Peyer's patch (tissue), 4 donors: ENCODE data around the gene WFS1. TPM values are rescaled to one million over a fixed set of nuclear protein-coding genes. Genes with fewer than 3 reads are reported as not detected.

Experiments used
- DNase-seq, 3 donors: peaks; one replicate each; pipeline ENCODE4 v3.0.0-alpha.2; 2017 to 2019
- H3K27ac ChIP-seq, 4 donors: fragments of 200-600 bp; sonication (generic); one replicate each; pipeline ENCODE4 v1.5.1; 2016 to 2019
- H3K27me3 ChIP-seq, 2 donors: fragments of 200-600 bp; sonication (generic); one replicate each; pipeline ENCODE4 v1.5.1; 2019
- H3K36me3 ChIP-seq, 3 donors: fragments of 200-600 bp; sonication (generic); one replicate each; pipeline ENCODE4 v1.5.1; 2016 to 2019
- H3K4me1 ChIP-seq, 4 donors: fragments of 200-600 bp; sonication (generic); one replicate each; pipeline ENCODE4 v1.5.1; 2016 to 2019
- H3K4me3 ChIP-seq, 4 donors: fragments of 200-600 bp; sonication (generic); 1 replicate in 3 of 4; 2 replicates in 1 of 4; pipeline ENCODE4 v1.5.1; 2016 to 2019; ENCODE audit warnings: mild to moderate bottlenecking in 1 of 4
- H3K9me3 ChIP-seq, 4 donors: fragments of 200-600 bp; sonication (generic); one replicate each; pipeline ENCODE4 v1.5.1; 2016 to 2019; ENCODE audit warnings: mild to moderate bottlenecking in 1 of 4
- POLR2A ChIP-seq, 2 donors: fragments of 450-650 bp; IDR thresholded peaks; one replicate each; pipeline ENCODE4 v1.5.1; 2017; ENCODE audit warnings: antibody characterized with exemption in 2 of 2, mild to moderate bottlenecking in 2 of 2, moderate library complexity in 2 of 2
- total RNA-seq, 4 donors: library from RNA; depleted of rRNA; stranded (reverse); fragments of >200 nt; gene quantifications; one replicate each; pipeline ENCODE4 v1.1.0, GENCODE V29; 2016
- TF ChIP-seq, protein P1 (sequence below), 6 experiments: fragments of 450-650 bp in 4 of 6; fragments of 200-600 bp in 2 of 6; sonication (generic) in 1 of 6; IDR thresholded peaks; one replicate each; pipeline ENCODE4 v1.5.1; 2017 to 2019; ENCODE audit warnings: antibody characterized with exemption in 6 of 6, mild to moderate bottlenecking in 3 of 6, moderate library complexity in 1 of 6

WFS1 gene
- total RNA-seq, 4 donors from 2014 or later, result 10.0 to 39.6 (median 30.0) TPM

DNA sequence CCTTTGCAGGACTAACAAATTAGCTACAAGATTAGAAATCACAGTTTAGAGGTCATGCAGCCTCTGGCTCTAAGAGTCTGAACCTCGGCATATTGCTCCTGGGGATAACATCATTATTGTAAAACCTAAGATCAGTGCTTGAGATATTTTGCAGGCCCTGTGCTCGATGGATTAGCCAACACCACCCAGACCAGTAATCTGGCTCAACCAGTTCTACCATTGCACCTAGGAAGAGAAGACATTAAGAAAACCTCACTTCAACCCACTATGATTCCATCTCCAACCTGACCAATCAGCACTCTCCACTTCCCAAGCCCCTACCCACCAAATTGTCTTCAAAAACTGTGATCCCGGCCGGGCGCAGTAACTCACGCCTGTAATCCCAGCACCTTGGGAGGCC lies 43.6 kb downstream of the WFS1 start:
- no peak overlapping the region for H3K27ac ChIP-seq
- DNase-seq, result no peak
- TF ChIP-seq, protein P1, sequence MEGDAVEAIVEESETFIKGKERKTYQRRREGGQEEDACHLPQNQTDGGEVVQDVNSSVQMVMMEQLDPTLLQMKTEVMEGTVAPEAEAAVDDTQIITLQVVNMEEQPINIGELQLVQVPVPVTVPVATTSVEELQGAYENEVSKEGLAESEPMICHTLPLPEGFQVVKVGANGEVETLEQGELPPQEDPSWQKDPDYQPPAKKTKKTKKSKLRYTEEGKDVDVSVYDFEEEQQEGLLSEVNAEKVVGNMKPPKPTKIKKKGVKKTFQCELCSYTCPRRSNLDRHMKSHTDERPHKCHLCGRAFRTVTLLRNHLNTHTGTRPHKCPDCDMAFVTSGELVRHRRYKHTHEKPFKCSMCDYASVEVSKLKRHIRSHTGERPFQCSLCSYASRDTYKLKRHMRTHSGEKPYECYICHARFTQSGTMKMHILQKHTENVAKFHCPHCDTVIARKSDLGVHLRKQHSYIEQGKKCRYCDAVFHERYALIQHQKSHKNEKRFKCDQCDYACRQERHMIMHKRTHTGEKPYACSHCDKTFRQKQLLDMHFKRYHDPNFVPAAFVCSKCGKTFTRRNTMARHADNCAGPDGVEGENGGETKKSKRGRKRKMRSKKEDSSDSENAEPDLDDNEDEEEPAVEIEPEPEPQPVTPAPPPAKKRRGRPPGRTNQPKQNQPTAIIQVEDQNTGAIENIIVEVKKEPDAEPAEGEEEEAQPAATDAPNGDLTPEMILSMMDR (IDR thresholded peaks at IDR 0.05), result no peak
- no peak for TF ChIP-seq POLR2A (IDR thresholded peaks at IDR 0.05)
- no peaks in the 10 kb centered on the region for H3K9me3 ChIP-seq
- H3K4me1 ChIP-seq, result no peaks in the 10 kb centered on the region
- H3K27me3 ChIP-seq, result no peaks in the 10 kb centered on the region
- no peaks in the 10 kb centered on the region for H3K36me3 ChIP-seq
- no peak overlapping the region for H3K4me3 ChIP-seq

- Histone ChIP-seq H3K4me3 (no peak overlapping the region), H3K27me3 (no peaks in the 10 kb centered on the region), H3K9me3 (no peaks in the 10 kb centered on the region), H3K4me1 (no peaks in the 10 kb centered on the region), H3K27ac (no peak overlapping the region), H3K36me3 (no peaks in the 10 kb centered on the region)
- DNase-seq, result no peak
- TF ChIP-seq, protein P1 (IDR thresholded peaks at IDR 0.05), result no peak
- TF ChIP-seq POLR2A (IDR thresholded peaks at IDR 0.05), result no peak
Observed at GRCh38 chr4:6316461-6317003, 46.9 kb downstream of the WFS1 start.

DNA sequence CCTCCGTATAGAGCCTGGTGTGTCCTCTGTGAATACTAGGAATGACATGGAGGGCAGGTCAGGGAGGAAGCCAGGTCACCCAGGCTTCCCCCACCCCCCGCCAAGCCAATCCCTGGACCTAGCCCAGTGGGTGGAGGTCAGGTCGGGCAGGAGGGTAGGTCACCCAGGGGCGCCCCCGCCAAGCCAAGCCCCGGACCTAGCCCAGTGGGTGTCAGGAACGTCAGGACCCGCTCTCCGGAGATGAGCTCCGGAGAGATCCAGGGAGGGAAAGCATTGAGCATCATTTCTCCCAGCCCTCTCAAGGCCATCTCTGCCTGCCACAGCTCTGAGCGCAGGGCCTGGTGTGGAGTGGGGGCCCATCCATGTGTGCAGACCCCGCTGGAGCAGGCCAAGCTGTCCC lies 48.6 kb downstream of the WFS1 start:
- H3K36me3 ChIP-seq, result no peaks in the 10 kb centered on the region
- H3K27ac ChIP-seq, result no peak overlapping the region
- no peak for DNase-seq
- H3K4me1 ChIP-seq, result no peaks in the 10 kb centered on the region
- H3K4me3 ChIP-seq, result no peak overlapping the region
- H3K27me3 ChIP-seq, result no peaks in the 10 kb centered on the region
- no peak for TF ChIP-seq POLR2A (IDR thresholded peaks at IDR 0.05)
- TF ChIP-seq, protein P1 (IDR thresholded peaks at IDR 0.05), result no peak
- no peaks in the 10 kb centered on the region for H3K9me3 ChIP-seq

DNA sequence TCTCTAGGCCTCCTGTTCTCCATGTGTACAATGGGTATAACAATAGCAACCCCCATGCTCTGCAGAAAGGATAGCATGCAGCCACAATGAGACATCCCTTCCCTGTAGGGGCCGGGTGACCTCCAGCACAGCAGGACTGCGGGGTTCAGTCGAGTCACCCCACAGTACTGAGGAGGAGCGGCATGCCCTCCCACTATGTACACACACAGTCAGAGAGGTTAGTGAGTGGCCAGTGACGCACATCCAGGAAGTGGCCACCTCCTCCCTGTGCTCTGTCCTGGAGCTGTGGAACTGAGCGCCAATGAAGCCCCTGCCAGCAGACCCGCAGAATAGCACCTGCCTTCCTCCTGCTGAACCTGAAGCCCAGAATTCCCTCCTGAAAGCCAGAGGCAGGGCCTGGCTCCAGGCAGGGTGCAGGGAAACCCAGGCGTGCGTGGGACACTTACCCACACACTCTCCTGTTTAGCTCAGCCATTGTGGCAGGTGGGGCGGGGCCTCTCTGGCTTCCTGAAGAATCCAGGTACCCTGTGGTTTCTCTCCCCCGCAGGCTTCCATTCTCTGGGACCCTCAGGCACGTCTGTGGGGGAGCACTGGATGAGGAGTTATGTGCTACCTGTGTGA lies 50.0 kb downstream of the WFS1 start:
- no peaks in the 10 kb centered on the region for H3K27me3 ChIP-seq
- H3K27ac ChIP-seq, result no peak overlapping the region
- DNase-seq, result no peak
- no peaks in the 10 kb centered on the region for H3K9me3 ChIP-seq
- H3K36me3 ChIP-seq, result no peaks in the 10 kb centered on the region
- TF ChIP-seq, protein P1 (IDR thresholded peaks at IDR 0.05), result no peak
- TF ChIP-seq POLR2A (IDR thresholded peaks at IDR 0.05), result no peak
- peaks cover 0 to 1% (median 0%) of the 10 kb centered on the region in 4 donors for H3K4me1 ChIP-seq
- no peak overlapping the region for H3K4me3 ChIP-seq

- Histone ChIP-seq H3K27ac (no peak overlapping the region), H3K36me3 (no peaks in the 10 kb centered on the region), H3K9me3 (no peaks in the 10 kb centered on the region), H3K27me3 (no peaks in the 10 kb centered on the region), H3K4me1 (peaks cover 0 to 6% (median 0%) of the 10 kb centered on the region in 4 donors), H3K4me3 (no peak overlapping the region)
- no peak for DNase-seq
- TF ChIP-seq, protein P1 (IDR thresholded peaks at IDR 0.05), result no peak
- TF ChIP-seq POLR2A (IDR thresholded peaks at IDR 0.05), result no peak
Observed at GRCh38 chr4:6320663-6321062, 51.0 kb downstream of the WFS1 start.
